GM20431 (cell line): ENCODE data around the gene SLC25A5.

Experiments
- in situ Hi-C: fragments of 300-500 bp; cut with MseI, MboI; formaldehyde crosslinking; loops from one replicate; pipeline ENCODE4 v1.15.0; 2020; ENCODE audit warnings: low sequenced_read_pairs; ENCODE audit not compliant: unreplicated experiment

The SLC25A5 gene

GRCh38 chrX:119502727-119503483 is 34.7 kb downstream of the SLC25A5 start:
- in situ Hi-C loops = loop anchor here (25.0 kb wide), 1 partner anchor 234 kb away; no protein-coding TSS in a partner anchor

GRCh38 chrX:119503484-119503861 is 35.2 kb downstream of the SLC25A5 start:
- in situ Hi-C loops = loop anchor here (25.0 kb wide), 1 partner anchor 234 kb away; no protein-coding TSS in a partner anchor

GRCh38 chrX:119505145-119505544 is 36.9 kb downstream of the SLC25A5 start:
- in situ Hi-C loops = loop anchor here (25.0 kb wide), 1 partner anchor 232 kb away; no protein-coding TSS in a partner anchor

GRCh38 chrX:119505945-119506344 is 37.7 kb downstream of the SLC25A5 start:
- in situ Hi-C loops = loop anchor here (25.0 kb wide), 1 partner anchor 231 kb away; no protein-coding TSS in a partner anchor

- in situ Hi-C loops = loop anchor here (25.0 kb wide), 1 partner anchor 230 kb away; no protein-coding TSS in a partner anchor
These were observed 39.0 kb downstream of the SLC25A5 start for GRCh38 chrX:119507206-119507605.

- in situ Hi-C loops = loop anchor here (25.0 kb wide), 1 partner anchor 225 kb away; no protein-coding TSS in a partner anchor
These were observed 44.0 kb downstream of the SLC25A5 start for GRCh38 chrX:119512146-119512800.

GRCh38 chrX:119516157-119516702 is 48.0 kb downstream of the SLC25A5 start:
- in situ Hi-C loops = loop anchor here (25.0 kb wide), 1 partner anchor 221 kb away; no protein-coding TSS in a partner anchor

- in situ Hi-C loops = loop anchor here (25.0 kb wide), 1 partner anchor 219 kb away; no protein-coding TSS in a partner anchor
These were observed 50.1 kb downstream of the SLC25A5 start for GRCh38 chrX:119518371-119518770.
